Esophagus (tissue), 2 donors: ENCODE data around the gene HNF1B. TPM values are rescaled to one million over a fixed set of nuclear protein-coding genes. Genes with fewer than 3 reads are reported as not detected.

Source experiments
- H3K27ac ChIP-seq, 2 donors: one replicate each; pipeline ENCODE4 v1.5.1; 2013; ENCODE audit warnings: low read depth in 2 of 2, mild to moderate bottlenecking in 2 of 2, inconsistent platforms in 1 of 2, low read length in 1 of 2, moderate library complexity in 1 of 2
- H3K27me3 ChIP-seq, 2 donors: one replicate each; pipeline ENCODE4 v1.6.1; 2013; ENCODE audit warnings: low read length in 2 of 2, control low read depth in 1 of 2, mild to moderate bottlenecking in 1 of 2; ENCODE audit not compliant: insufficient read depth in 2 of 2, control insufficient read depth in 1 of 2
- H3K36me3 ChIP-seq, 2 donors: one replicate each; pipeline ENCODE4 v1.6.1; 2013; ENCODE audit warnings: low read length in 1 of 2; ENCODE audit not compliant: control insufficient read depth in 2 of 2, insufficient read depth in 2 of 2
- H3K4me1 ChIP-seq, 2 donors: one replicate each; pipeline ENCODE4 v1.6.1; 2013; ENCODE audit warnings: low read length in 1 of 2; ENCODE audit not compliant: control insufficient read depth in 2 of 2, insufficient read depth in 2 of 2
- H3K4me3 ChIP-seq, 2 donors: one replicate each; pipeline ENCODE4 v1.5.1; 2013; ENCODE audit warnings: low read length in 2 of 2, mild to moderate bottlenecking in 2 of 2, low read depth in 1 of 2, moderate library complexity in 1 of 2
- H3K9me3 ChIP-seq, 2 donors: one replicate each; pipeline ENCODE4 v1.6.1; 2013; ENCODE audit warnings: mild to moderate bottlenecking in 2 of 2, low read depth in 1 of 2, low read length in 1 of 2, moderate library complexity in 1 of 2; ENCODE audit not compliant: control insufficient read depth in 2 of 2, insufficient read depth in 1 of 2
- WGBS, 2 donors: extraction: QIAGEN DNeasy Blood & Tissue Kit; methylation state at CpG; one replicate each; pipeline ENCODE4 v1.1.7; 2013; 5-methylcytosine and 5-hydroxymethylcytosine counted together
- polyA plus RNA-seq, 2 donors: library from polyadenylated mRNA; stranded (reverse); fragments of 200-250 nt; gene quantifications; one replicate each; pipeline ENCODE4 v1.2.3, GENCODE V29; 2013
- donor health status: healthy with polysubstance abuse.
- donor health status: Bipolar disorder and iron deficiency.

The HNF1B gene
- polyA plus RNA-seq, 2 donors, result 0.01 TPM; not detected in 1

GRCh38 chr17:37671824-37672547, 72.9 kb downstream of the HNF1B start:
- no peaks in the 10 kb centered on the region for H3K9me3 ChIP-seq
- H3K4me3 ChIP-seq, result no peak overlapping the region
- H3K4me1 ChIP-seq, result no peaks in the 10 kb centered on the region
- H3K36me3 ChIP-seq, result no peaks in the 10 kb centered on the region
- 74 to 79% methylated on average over 2 of the region's 2 CpGs for WGBS, 2 donors
- no peak overlapping the region for H3K27ac ChIP-seq
- H3K27me3 ChIP-seq, result no peaks in the 10 kb centered on the region

- Histone ChIP-seq H3K27me3 (no peaks in the 10 kb centered on the region), H3K27ac (no peak overlapping the region), H3K36me3 (no peaks in the 10 kb centered on the region), H3K9me3 (no peaks in the 10 kb centered on the region), H3K4me3 (no peak overlapping the region), H3K4me1 (no peaks in the 10 kb centered on the region)
- 77 to 88% methylated on average over 9 of the region's 9 CpGs for WGBS, 2 donors
These were observed 73.6 kb downstream of the HNF1B start for GRCh38 chr17:37671028-37671823.

GRCh38 chr17:37667039-37667438, 77.8 kb downstream of the HNF1B start:
- H3K27me3 ChIP-seq, result no peaks in the 10 kb centered on the region
- no peaks in the 10 kb centered on the region for H3K4me1 ChIP-seq
- no peak overlapping the region for H3K4me3 ChIP-seq
- no peaks in the 10 kb centered on the region for H3K9me3 ChIP-seq
- 72 to 97% methylated on average over 1 of the region's 1 CpG for WGBS, 2 donors
- H3K36me3 ChIP-seq, result no peaks in the 10 kb centered on the region
- no peak overlapping the region for H3K27ac ChIP-seq

GRCh38 chr17:37664214-37664613, 80.6 kb downstream of the HNF1B start:
- H3K27me3 ChIP-seq, result no peaks in the 10 kb centered on the region
- H3K9me3 ChIP-seq, result no peaks in the 10 kb centered on the region
- H3K27ac ChIP-seq, result no peak overlapping the region
- 91 to 97% methylated on average over 3 of the region's 3 CpGs for WGBS, 2 donors
- no peaks in the 10 kb centered on the region for H3K4me1 ChIP-seq
- H3K36me3 ChIP-seq, result no peaks in the 10 kb centered on the region
- H3K4me3 ChIP-seq, result no peak overlapping the region

- H3K36me3 ChIP-seq, result no peaks in the 10 kb centered on the region
- H3K4me3 ChIP-seq, result no peak overlapping the region
- H3K9me3 ChIP-seq, result no peaks in the 10 kb centered on the region
- H3K27me3 ChIP-seq, result no peaks in the 10 kb centered on the region
- WGBS, 2 donors, result 50 to 68% methylated on average over 4 of the region's 4 CpGs
- H3K4me1 ChIP-seq, result no peaks in the 10 kb centered on the region
- no peak overlapping the region for H3K27ac ChIP-seq
These were observed 82.5 kb downstream of the HNF1B start for GRCh38 chr17:37662353-37662752.

GRCh38 chr17:37661400-37662014, 83.4 kb downstream of the HNF1B start:
- Histone ChIP-seq H3K36me3 (no peaks in the 10 kb centered on the region), H3K27ac (no peak overlapping the region), H3K9me3 (no peaks in the 10 kb centered on the region), H3K4me1 (no peaks in the 10 kb centered on the region), H3K4me3 (no peak overlapping the region), H3K27me3 (no peaks in the 10 kb centered on the region)
- WGBS, 2 donors, result 57 to 63% methylated on average over 1 of the region's 1 CpG

- Histone ChIP-seq H3K4me1 (no peaks in the 10 kb centered on the region), H3K36me3 (no peaks in the 10 kb centered on the region), H3K4me3 (no peak overlapping the region), H3K9me3 (no peaks in the 10 kb centered on the region), H3K27ac (no peak overlapping the region), H3K27me3 (no peaks in the 10 kb centered on the region)
- 66 to 72% methylated on average over 5 of the region's 5 CpGs for WGBS, 2 donors
These were observed 84.9 kb downstream of the HNF1B start for GRCh38 chr17:37659925-37660324.

- Histone ChIP-seq H3K4me3 (no peak overlapping the region), H3K27ac (no peak overlapping the region), H3K4me1 (no peaks in the 10 kb centered on the region), H3K27me3 (peaks cover 0 to 2% of the 10 kb centered on the region in 2 donors), H3K36me3 (no peaks in the 10 kb centered on the region), H3K9me3 (no peaks in the 10 kb centered on the region)
- WGBS, 2 donors, result 69 to 70% methylated on average over 1 of the region's 1 CpG
These were observed 87.7 kb downstream of the HNF1B start for GRCh38 chr17:37657202-37657601.

GRCh38 chr17:37651849-37652248, 93.0 kb downstream of the HNF1B start:
- no peaks in the 10 kb centered on the region for H3K36me3 ChIP-seq
- no peak overlapping the region for H3K27ac ChIP-seq
- H3K9me3 ChIP-seq, result no peaks in the 10 kb centered on the region
- H3K4me1 ChIP-seq, result no peaks in the 10 kb centered on the region
- WGBS, 2 donors, result 64 to 66% methylated on average over 2 of the region's 2 CpGs
- H3K27me3 ChIP-seq, result peaks cover 0 to 2% of the 10 kb centered on the region in 2 donors
- no peak overlapping the region for H3K4me3 ChIP-seq
